ENCODE data around the gene GPC6.

GRCh38 chr13:93767917-93768409 lies 541.4 kb downstream of the GPC6 start:
- no peak for TF ChIP-seq CTCF (IDR thresholded peaks at IDR 0.05)
- no peak for TF ChIP-seq POLR2A (IDR thresholded peaks at IDR 0.05)

Measured in uterus (tissue), 2 donors.